ENCODE results near the gene FOXP1.

The FOXP1 gene

GRCh38 chr3:71509066-71509465 is 74.5 kb downstream of the FOXP1 start:
- TF ChIP-seq, protein P1, sequence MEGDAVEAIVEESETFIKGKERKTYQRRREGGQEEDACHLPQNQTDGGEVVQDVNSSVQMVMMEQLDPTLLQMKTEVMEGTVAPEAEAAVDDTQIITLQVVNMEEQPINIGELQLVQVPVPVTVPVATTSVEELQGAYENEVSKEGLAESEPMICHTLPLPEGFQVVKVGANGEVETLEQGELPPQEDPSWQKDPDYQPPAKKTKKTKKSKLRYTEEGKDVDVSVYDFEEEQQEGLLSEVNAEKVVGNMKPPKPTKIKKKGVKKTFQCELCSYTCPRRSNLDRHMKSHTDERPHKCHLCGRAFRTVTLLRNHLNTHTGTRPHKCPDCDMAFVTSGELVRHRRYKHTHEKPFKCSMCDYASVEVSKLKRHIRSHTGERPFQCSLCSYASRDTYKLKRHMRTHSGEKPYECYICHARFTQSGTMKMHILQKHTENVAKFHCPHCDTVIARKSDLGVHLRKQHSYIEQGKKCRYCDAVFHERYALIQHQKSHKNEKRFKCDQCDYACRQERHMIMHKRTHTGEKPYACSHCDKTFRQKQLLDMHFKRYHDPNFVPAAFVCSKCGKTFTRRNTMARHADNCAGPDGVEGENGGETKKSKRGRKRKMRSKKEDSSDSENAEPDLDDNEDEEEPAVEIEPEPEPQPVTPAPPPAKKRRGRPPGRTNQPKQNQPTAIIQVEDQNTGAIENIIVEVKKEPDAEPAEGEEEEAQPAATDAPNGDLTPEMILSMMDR (conservative IDR thresholded peaks at IDR 0.05; ENCODE audit: control insufficient read depth, insufficient read depth, low read depth, low read length), result no peak
- H3K4me3 ChIP-seq (ENCODE audit: control insufficient read depth, low read depth, low read length), result no peak overlapping the region
- no peak for DNase-seq (ENCODE audit: low read depth)

- TF ChIP-seq, protein P1 (conservative IDR thresholded peaks at IDR 0.05; ENCODE audit: control insufficient read depth, insufficient read depth, low read depth, low read length), result no peak
- no peak for DNase-seq (ENCODE audit: low read depth)
- no peak overlapping the region for H3K4me3 ChIP-seq (ENCODE audit: control insufficient read depth, low read depth, low read length)
Measured at GRCh38 chr3:71505767-71506350, 77.7 kb downstream of the FOXP1 start.

DNA sequence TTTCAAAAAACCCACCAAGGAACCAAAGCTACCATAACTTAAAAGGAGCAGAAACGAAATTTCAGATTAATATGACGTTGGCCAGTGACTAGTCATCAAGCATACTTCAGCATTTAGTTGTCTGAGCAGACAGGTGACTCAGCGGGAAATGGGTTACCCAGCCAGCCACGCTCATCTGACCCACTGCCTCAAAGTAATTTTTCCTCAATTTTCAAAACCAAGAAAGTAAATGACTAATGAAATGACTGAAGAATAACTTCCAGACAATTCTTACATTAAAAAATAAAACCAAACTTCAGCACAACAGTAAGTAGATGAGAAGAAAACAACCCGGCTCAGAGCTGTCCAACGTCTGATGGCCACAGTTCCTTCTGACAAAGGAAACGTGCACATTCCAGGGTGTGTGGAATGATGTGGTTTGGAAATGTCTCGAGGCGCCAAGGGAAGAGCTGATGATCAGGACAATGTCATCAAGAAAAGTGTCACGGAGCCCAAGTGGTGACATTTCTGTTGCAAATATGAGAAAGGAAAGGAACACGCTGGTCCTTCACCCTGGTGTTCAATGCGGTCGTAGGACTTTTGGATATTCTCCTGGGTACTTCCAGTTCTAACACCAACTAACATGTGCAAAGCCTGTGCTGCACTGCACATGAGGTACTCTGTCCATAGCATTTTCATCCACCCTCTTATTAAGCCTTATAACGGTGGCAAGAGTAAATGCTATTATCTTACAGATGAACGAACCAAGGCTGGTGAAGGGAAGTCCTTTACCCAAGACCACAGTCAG is 79.1 kb downstream of the FOXP1 start:
- TF ChIP-seq, protein P1 (conservative IDR thresholded peaks at IDR 0.05; ENCODE audit: control insufficient read depth, insufficient read depth, low read depth, low read length), result no peak
- peak; percentile 96 for DNase-seq (ENCODE audit: low read depth)
- H3K4me3 ChIP-seq (ENCODE audit: control insufficient read depth, low read depth, low read length), result peak overlapping the region; percentile 28

DNA sequence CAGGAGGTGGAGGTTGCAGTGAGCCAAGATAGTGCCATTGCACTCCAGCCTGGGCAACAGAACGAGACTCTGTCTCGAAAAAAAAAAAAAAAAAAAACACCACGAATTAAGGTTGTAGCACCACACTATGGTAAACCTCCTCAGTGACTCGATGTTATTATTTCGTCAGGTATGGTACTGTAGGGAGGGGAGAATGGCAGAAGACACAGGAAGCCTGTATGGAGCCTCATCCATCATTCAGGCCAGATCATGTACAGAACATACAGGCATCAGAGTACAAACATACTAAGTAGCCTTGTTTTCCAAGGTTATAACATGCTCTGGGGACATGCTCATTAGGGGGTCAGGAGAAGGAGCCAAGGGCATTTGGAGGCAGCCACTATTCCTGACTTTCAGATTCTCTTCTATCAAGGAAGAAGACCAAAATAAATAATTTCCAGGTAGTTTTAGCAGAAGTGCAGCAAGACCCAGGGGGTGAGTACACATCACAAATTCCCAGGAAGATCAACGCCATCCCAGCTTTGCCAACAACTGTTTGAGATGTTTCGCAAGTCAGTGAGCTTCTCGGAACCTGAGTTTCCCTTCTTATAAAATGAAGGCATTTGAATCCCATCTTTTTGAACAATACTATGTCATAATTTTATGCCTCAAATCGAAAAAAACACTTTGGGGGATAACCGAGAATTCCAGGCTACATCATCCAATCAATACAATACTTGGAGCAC is 79.8 kb downstream of the FOXP1 start:
- H3K4me3 ChIP-seq (ENCODE audit: control insufficient read depth, low read depth, low read length), result peak overlapping the region; percentile 28
- DNase-seq (ENCODE audit: low read depth), result peak; percentile 93
- TF ChIP-seq, protein P1 (conservative IDR thresholded peaks at IDR 0.05; ENCODE audit: control insufficient read depth, insufficient read depth, low read depth, low read length), result no peak

- H3K4me3 ChIP-seq (ENCODE audit: control insufficient read depth, low read depth, low read length), result no peak overlapping the region
- TF ChIP-seq, protein P1 (conservative IDR thresholded peaks at IDR 0.05; ENCODE audit: control insufficient read depth, insufficient read depth, low read depth, low read length), result no peak
- DNase-seq (ENCODE audit: low read depth), result no peak
Measured at GRCh38 chr3:71502066-71502625, 81.4 kb downstream of the FOXP1 start.

GRCh38 chr3:71500696-71501095 is 82.8 kb downstream of the FOXP1 start:
- DNase-seq (ENCODE audit: low read depth), result no peak
- TF ChIP-seq, protein P1 (conservative IDR thresholded peaks at IDR 0.05; ENCODE audit: control insufficient read depth, insufficient read depth, low read depth, low read length), result no peak
- H3K4me3 ChIP-seq (ENCODE audit: control insufficient read depth, low read depth, low read length), result no peak overlapping the region
